ENCODE measurements around the gene TTC21B.

- no peak for TF ChIP-seq POLR2A (IDR thresholded peaks at IDR 0.05)
- TF ChIP-seq, protein P1, sequence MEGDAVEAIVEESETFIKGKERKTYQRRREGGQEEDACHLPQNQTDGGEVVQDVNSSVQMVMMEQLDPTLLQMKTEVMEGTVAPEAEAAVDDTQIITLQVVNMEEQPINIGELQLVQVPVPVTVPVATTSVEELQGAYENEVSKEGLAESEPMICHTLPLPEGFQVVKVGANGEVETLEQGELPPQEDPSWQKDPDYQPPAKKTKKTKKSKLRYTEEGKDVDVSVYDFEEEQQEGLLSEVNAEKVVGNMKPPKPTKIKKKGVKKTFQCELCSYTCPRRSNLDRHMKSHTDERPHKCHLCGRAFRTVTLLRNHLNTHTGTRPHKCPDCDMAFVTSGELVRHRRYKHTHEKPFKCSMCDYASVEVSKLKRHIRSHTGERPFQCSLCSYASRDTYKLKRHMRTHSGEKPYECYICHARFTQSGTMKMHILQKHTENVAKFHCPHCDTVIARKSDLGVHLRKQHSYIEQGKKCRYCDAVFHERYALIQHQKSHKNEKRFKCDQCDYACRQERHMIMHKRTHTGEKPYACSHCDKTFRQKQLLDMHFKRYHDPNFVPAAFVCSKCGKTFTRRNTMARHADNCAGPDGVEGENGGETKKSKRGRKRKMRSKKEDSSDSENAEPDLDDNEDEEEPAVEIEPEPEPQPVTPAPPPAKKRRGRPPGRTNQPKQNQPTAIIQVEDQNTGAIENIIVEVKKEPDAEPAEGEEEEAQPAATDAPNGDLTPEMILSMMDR (IDR thresholded peaks at IDR 0.05 in 8 of 11, conservative IDR thresholded peaks at IDR 0.05 in 3 of 11): no peak
Observed at GRCh38 chr2:165941827-165942226, 11.7 kb downstream of the TTC21B start.

Data from spleen (tissue), 7 donors.